NCI-H82 (cell line): Measurements from ENCODE around the gene MEN1.

Experiments used
- DNase-seq: peaks from one replicate; lab custom pipeline; 2025; lab: John Stamatoyannopoulos, UW

The MEN1 gene

DNA sequence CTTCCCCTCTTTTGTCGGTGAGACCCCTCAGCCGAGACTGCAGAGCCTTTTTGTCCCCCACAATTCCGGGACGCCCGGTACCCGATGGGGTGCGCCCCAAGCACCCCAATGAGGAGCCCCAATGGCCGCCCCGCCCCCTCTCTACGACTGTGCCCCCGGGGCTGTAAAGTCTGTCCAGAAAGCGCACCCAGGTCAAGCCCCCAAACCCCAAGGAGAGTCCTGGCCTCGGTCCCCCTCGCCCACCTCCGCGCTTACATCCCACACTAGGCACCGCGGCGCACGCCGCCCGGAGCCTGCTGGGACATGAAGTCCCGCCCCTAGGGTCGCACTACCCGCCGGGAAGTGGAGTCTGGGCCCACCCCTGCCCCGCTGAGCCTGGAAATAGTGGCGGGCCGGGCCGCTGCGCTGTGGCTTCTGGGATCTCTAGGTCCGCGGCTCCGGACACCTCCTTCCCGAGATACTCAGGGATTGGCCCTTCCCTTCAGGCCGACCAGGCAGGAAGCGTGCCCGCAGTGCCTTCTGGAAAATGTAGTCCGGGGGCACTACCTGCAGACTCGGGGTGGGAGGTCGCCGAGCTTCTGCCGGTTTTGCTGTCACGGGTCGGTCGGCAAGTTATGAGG, at the start of gene MEN1:
Gene MEN1, minus strand, starts transcription at position 281 of the 620 bp plus-strand sequence. CDS start 442 bp downstream, outside the sequence.
- peak; percentile 98 for DNase-seq

- no peak for DNase-seq
These were observed 49.4 kb upstream of the MEN1 start for GRCh38 chr11:64859542-64860414.

DNA sequence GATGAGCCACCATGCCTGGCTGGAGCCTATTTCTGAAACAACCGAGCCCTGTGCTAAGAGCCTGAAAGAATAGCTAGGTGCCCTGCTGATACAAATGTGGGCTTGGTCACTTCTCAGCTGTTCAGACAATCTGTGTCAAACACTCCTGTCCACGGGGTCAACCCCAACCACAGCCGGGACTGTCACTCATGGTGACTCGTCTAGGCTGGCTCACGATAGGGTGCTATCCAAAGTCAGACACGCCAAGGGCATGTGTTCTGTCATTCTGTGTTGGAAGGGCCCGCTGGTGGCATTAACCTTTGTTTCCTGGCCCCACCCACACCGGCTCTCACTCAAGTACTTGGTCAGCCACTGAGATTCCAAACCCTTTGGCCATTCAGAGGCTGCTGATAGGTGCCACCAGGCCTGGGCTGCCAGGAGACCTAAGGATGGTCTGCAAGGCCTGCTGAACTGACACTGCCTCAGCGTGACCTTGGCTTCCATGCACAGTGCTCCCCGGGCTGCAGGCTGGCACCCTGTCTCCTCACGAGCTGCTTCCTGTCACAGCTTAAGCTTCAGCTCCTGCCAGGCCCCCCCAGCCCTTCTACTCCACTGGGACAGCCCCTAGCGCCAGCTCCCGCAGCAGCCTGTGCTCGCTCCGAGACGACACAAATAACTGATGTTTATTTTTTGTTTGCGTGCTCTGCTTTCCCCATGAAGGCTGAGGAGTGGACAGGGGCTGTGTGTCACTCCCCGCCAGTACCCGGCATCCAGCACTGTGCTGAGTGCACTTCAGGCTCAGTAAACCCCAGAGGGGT, 48.3 kb upstream of the MEN1 start:
- DNase-seq, result no peak

DNA sequence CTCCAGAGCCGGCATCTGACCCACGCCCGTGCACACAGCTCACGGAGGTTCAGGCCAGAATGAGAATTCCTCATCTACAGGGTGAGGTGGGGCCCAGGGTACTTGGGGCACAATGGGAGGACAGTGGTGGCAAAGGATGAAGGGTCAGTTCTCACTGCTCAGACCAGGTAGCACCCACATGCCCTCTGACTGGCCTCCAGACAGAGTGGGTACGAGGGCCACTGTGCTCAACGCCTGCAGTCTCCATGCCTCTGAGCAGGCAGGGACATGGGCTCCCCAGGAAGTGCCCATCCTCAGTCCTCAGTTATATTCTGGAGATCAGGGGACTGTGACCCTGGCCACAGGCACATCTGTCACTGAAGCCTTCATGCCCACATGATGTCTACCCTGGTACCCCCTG, 47.1 kb upstream of the MEN1 start:
- DNase-seq, result no peak

- DNase-seq, result no peak
These were observed 46.3 kb upstream of the MEN1 start for GRCh38 chr11:64856382-64857227.

- DNase-seq, result no peak
These were observed 45.4 kb upstream of the MEN1 start for GRCh38 chr11:64855596-64856304.

DNA sequence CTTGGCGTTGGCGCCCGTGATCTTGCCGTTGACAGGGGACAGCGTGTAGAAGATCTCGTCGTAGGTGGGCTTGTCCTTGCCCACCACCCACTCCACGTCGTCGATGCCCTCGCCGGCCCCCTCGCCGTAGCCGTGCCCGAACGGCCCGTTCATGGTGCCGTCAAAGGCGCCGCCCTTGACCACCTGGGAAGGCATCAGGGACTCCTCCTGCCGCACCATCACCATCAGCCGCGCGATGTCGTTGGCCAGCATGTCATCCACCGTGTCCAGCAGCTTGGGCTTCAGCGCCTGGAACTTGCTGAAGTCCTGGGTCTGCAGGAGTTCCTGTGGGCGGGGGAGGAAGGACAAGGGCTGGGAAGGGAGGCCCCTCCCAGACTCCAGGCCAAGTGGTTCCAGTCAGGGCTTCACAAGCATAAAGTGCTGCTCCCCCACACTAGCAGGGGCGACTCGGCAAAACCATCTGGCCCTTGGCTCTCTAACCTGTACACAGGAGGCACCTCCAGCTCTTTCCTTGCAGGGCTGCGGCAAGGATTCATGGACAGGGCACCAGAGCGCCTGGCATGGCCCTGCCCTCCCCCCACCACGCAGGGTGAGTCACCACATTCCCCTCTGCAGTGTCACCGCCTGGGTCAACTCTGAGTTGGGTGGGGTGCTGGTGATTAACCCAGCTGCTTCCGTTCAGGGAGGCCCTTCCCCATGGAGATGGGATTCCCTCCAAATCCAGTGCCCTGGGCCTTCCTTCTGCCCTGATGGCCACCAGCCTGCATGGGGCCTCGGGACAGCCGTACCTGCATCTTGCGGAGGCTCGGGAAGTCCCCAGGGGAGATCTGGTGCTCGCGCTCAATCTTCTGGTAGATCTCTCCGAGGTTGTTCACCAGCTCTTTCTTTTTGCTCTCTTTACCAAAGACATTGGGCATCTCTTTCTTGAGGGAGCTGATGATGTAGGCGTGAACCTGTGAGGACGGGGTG, 44.5 kb upstream of the MEN1 start:
- no peak for DNase-seq

- DNase-seq, result no peak
These were observed 43.8 kb upstream of the MEN1 start for GRCh38 chr11:64854157-64854533.

GRCh38 chr11:64853709-64854108, 43.4 kb upstream of the MEN1 start:
- no peak for DNase-seq

DNA sequence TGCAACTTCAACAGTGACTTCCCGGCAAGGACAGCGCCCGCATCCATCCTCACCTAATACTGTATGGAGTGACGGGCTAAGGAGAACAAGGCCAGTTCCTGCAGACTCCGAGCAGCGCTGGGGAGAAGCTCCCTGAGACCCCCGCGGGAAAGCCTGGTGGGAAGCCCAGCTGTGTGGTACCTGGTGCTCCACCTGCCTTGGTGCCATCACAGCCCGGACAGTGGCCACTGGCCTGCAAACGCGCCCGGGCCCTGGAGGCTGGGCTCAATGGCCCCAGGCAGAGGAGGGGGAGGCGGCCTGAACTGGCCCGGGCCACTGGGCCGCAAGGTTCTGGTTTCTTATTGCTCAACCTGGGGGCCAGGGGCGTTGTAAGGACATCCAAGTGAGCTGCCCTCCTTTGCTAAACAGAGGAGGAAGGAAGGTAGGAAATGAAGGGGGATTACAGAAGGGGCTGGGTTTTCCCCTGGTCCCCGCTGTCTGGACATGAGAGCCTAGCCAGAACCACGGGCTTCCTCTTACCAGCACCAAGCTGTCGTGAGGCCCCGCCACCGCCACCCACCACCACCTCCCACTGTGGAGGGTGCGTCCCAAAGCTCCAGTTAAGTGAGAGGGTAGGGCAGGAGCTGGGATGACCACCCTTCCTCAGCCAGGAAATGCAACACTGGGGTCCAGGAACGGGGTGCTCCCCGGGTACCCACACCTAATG, 42.6 kb upstream of the MEN1 start:
- no peak for DNase-seq

- DNase-seq, result no peak
These were observed 41.5 kb upstream of the MEN1 start for GRCh38 chr11:64851831-64852351.

DNA sequence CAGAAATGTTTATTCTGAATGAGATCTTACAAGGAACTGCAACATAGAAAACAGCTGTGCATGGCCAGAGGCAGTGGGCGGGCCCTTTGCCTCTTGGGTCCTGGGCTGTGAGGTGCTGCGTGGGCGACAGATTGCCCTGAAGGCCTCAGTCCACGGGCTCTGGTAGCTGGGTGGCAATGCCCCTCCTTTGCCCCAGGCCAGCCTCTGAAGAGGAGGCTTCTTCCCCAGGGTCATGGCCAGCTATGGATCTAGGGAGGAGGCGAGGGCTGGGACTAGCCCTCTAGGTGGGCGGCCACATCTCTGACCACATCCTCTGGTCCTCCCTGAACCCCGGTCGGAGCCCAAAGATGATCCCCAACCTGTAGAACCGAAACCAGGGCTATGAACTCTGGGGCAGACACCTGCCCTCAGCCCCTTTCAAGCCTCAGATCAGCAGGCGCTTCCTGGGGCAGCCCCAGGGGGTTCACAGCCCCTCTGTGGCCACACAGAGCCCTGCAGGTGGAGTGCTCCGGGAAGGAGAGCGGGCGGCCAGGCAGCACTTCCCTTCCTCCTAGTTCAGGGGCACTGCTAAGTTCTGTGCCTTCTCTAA, 40.7 kb upstream of the MEN1 start:
- no peak for DNase-seq

DNA sequence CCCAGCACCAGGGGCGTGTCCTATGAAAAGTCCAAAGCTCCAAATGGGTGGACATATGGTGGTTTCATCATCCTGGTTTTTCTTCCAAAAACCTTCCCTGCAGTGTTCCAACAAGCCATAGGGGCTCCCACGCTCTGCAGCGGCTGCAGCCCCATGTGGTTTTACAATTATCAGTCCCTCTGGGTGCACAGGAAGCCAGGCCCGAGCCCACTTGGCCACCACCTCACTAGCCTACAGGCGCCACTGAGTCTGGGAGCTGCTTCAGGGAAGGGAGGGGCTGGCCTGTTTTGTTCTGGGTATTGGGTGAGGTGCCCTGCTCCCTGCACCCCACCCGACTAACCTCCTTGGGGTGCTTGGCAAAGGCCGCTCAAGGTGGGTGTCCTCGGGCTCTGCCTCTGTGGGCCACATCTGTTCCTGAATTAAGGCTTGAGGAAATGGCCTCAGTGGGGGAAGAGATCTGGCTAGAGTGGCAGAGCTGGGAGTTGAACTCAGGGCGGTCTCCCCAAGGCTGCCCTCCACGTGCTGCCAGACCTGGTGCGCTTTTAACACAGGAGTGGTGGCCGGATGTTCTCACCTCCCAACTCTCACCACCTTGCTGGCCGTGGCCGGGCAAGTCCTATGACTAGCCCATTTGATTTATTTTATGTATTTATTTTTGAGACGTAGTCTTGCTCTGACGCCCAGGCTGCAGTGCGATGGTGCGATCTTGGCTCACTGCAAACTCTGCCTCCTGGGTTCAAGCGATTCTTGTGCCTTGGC, 39.4 kb upstream of the MEN1 start:
- DNase-seq, result no peak

- DNase-seq, result peak; percentile 17
These were observed 38.7 kb upstream of the MEN1 start for GRCh38 chr11:64848826-64849597.

DNA sequence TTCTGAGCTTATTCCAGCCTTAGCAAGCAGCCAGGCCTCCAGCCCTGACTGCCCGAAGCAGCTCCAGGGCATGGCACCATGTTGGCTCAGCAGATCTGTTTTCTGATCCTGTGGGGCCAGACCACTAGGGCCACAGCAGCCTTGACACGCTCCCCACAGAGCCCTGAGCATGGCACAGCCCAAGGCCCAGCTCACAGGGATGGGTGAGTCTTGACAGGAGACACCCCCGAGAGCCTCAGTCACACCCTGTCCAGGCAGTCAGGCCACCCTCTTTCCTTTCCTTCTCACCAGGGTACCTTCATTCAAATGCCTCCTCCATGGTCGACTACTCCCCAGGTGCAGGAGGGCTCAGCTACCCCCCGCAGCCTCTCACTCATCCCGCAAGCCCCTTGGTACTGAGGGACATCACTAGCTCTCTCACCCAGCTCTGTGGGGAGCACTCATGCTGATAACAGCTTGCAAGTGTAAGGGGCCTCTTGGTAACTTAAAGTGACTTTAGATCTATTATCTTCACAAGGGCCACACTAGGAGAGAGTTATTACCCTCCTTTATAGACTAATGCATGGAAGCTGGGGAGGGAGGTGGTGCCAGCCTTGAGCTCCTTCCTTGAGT, 38.0 kb upstream of the MEN1 start:
- DNase-seq, result no peak

- peak; percentile 96 for DNase-seq
These were observed 36.8 kb upstream of the MEN1 start for GRCh38 chr11:64846998-64847666.
